Measurements from ENCODE around the gene TEX2.
"Not testable (repeated sequence)": the region's sequence is repeated elsewhere in the genome, so short reads cannot be mapped to it uniquely, and the experiment has no call there.

Gene TEX2

DNA sequence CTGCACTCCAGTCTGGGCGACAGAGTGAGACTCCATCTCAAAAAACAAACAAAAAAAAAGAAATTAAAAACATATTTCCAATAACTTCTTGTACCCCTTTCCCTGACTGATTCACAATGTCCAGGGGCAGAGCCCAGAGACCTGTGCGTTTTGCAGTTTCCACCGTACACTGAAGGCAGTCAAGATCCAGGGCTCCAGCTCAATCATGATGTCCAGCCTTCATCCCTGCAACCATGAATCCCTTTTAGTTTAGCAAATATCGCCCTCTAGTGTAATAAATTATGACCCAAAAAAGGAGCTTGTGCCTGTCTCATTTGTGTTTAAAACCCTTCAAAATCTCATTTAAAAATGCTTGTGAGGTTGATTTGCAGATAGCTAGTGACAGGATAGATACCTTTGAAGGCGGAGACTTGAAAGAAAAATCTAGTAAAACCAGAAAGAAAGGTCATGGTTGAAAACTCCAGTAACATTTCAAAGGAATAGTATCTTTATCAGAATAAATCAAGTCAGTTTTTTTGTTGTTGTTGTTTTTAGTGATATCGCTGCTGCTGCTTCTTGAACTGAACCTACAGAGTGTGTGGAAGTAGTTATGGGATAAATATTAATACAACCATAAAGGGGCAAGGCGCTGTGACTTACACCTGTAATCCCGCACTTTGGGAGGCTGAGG is 129.4 kb downstream of the TEX2 start:
- no peak for DNase-seq

- DNase-seq: no peak
Observed at GRCh38 chr17:64131606-64132270, 131.3 kb downstream of the TEX2 start.

- no peak for DNase-seq
Observed at GRCh38 chr17:64130559-64131001, 132.5 kb downstream of the TEX2 start.

- peak; percentile 92 for DNase-seq
Observed at GRCh38 chr17:64129765-64130558, 133.1 kb downstream of the TEX2 start, which contains the start of gene ERN1. Gene ERN1, minus strand, starts transcription at chr17:64130144. Its CDS starts 115 bp downstream, at chr17:64130029.

DNA sequence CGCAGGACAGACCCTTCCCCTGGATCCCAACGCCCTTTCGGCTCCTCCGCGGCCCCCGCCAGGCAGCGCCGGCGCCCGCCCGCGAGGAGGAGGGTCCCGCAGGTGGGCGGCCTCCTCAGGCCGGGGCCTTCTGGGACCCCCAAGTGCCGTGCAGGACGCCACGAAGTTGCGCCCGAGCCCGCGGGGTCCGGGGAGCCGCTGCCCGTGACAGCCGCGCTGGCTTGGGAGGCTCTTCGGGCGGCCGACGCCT is 133.6 kb downstream of the TEX2 start:
- no peak for DNase-seq

DNA sequence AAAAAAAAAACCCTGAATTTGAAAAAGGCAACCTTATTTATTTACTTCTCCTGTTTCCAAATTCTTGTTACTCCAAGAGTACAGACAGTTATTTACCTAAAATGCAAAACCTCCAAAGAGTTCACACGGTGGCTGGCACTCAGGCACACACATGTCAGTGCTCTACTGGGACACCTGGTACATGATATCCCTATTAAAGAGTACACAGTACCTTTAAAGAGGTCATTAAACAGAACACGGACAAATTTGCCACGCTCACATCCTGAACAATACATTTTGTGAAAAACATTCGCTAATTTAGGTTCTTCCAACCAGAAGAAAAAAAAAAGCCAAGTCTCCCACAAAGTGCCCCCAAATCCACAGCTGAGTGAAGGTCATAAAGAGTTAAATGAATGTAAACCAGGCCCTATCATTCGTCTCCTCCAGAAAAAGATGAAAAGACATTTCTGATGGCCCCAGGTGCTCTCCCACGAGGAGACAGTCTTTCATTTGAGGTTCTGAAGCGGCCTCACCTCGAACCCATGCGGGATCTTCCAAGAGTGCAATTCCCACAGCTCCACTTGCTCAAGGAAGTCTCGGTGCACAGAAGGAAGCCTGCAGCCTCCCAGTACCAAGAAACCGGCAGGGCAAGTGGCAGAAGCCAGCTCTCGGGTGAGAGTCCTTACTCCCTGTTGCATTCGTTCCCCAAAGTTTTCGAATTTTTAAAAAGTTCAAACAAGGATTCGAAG is 134.1 kb downstream of the TEX2 start:
- no peak for DNase-seq

DNA sequence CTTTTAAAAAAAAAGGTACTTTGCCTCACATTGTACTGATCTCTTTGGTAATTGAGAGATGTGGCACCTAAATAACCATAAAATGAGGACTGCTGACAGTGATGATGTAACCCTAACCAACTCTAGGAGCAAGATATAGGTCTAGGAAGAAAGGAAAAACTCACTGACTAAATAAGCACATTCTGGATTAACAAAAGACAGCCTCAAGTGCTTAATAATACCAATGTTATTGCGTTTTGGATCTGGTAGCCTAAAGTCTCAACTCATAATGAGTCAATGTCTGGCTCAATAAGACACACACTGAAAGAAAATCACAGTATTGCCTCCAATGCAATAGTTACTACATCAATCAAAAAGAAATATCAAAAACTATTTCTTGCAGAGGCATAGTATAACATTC is 136.1 kb downstream of the TEX2 start:
- no peak for DNase-seq

DNA sequence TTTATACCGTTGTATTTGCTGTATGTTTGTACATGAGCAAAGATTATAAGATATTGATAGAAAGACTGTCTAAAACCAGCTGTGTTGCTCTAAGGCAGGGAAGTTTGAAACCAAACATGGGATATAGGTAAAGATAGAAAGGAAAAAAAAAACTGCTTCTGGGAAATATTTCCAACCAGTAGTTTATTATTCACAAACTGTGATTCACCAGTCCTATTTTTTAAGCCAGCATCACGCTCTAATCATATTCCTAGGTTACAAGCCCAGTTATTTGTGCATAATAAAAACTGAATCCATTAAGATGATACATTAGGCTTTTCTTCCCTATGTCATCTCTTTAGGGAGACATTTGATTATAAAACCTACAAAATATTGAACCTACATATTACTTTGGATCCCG is 137.1 kb downstream of the TEX2 start:
- no peak for DNase-seq

DNA sequence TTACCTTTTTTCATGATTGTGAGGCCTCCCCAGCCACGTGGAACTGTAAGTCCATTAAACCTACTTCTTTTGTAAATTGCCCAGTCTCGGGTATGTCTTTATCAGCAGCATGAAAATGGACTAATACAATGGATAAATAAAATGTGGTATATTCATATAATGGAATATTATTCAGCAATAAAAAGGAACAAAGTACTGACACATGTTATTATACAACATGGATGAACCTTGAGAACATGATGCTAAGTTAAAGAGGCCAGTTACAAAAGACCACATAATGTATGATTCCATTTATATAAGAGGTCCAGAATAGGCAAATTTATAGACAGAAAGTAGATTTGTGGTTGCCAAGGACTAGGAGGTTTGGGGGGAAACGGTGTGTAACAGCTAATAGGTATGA is 138.5 kb downstream of the TEX2 start:
- DNase-seq: no peak

- DNase-seq: no peak
Observed at GRCh38 chr17:64123114-64123513, 139.9 kb downstream of the TEX2 start.

DNA sequence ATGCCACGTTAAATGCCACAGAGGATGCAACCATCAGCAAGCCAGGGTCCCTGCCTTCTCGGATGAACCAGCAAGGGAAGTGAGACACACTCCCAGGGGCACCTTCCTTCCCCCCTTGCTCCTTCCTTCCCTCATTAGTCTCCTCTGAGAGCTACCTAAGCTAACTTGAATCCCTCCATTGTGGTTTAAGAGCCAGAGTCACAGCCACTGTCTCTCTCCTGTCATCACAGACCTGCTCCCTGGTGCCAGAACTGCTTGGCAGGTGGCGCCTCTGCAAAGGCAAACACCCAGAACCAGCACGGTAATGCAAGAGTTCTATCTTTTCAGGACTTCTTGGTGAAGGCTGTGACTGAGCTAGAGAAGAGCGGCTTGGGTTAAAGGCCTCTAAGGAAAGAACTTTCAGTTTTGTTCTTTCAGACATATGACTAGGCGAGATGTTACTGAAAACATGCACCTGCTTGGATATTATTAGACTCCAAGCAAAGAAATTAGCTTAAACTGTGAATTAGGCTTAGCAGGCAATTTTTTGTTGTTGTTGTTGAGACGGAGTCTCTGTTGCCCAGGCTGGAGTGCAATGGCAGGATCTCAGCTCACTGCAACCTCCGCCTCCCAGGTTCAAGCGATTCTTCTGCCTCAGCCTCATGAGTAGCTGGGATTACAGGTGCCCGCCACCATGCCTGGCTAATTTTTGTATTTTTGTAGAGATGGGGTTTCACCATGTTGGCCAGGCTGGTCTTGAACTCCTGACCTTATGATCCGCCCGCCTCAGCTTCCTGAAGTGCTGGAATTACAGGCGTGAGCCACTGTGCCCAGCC is 141.9 kb downstream of the TEX2 start:
- DNase-seq: not testable (repeated sequence)

GRCh38 chr17:64120159-64120810 is 142.8 kb downstream of the TEX2 start:
- no peak for DNase-seq

DNA sequence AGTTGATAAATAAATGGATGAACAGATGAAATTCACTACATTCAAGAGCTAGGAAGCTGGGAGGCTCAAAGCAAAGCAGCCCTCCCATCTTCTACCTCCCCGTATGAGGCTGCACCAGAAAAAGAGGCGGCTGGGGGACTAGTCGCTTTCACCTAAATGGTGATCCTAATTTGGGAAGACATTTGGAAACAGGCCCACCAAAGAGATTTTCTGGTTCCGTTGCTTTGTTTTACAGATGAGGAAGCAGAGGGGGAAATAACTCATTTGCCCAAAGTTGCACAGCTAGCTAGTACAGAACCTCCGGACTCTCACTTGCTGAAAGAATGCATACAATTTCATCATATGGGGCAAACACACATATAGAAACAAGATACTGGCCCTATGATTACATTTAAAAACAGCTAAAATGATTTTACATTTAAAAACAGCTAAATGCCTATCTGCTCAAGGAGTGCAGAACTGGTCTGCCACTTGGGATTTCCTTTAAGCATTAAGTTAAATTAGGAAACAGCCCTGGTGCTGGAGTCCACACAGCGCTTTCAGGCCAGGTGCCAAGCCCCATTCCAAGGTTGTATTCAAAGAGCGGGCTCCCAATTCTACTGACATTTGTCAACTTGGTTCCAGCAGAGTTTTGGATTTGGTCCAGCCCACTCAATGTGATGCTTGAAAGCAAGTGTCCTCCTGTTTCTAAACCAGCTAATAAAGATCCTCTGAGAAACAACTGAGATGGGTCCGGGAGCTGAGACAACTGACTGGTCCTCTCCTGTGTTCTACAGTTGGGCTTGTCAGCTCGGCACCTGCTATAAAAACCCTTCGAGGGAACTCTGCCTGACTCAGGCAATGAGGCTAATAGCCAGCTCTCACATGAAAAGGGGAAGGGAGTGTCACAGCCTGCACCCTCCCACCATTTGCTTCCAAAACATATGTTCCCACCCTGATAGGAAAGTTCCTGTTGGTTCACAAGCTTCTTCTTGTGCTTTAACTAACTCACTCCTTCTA is 144.8 kb downstream of the TEX2 start:
- no peak for DNase-seq

GRCh38 chr17:64115822-64116534 is 147.1 kb downstream of the TEX2 start:
- DNase-seq: no peak

DNA sequence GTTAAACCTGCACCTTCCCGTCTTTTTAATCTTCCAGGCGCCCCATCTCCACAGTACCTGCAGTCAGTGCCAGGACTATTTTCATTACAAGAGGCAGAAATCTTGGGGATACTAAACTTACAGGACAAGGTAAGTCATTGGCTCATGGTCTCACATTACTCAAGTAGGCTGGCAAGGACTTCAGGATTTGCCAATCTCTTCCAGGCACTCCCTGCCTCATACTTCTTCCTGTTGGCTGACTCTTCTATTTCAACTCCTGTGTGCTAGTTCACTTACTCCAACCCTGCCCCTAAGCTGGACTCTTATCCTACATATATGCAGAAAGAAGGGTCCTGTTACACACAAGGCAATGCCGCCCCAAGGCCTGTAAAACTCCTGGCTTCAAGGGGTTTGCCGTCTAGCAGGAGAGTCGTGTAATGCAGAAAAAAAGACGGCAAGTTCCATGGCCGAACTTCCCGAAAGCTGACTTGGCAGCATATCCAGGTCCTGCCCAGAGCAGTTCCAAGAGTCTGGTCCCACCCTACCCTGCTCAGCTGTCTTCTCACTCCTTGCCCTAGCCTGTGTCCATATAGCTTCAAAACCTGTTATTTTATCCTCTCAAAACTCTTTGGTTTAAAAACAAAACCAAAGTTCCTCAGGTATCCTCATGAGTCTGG is 147.9 kb downstream of the TEX2 start:
- DNase-seq: no peak

GRCh38 chr17:64113006-64113405 is 150.1 kb downstream of the TEX2 start:
- DNase-seq: no peak

DNA sequence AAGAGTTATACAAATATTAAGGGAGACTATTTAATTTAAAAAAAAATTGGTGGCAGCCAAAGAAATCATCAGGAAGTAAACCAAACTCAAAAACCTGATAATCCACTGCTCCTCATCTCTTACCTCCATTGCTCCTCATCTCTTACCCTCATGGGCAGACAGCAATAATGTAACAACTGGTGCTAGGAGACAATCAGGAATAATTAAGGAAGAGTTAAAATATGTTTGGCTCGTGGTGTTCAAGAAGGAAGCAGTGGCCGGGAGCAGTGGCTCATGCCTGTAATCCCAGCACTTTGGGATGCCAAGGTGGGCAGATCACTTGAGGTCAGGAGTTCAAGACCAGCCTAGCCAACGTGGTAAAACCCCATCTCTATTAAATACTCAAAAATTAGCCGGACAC is 151.2 kb downstream of the TEX2 start:
- DNase-seq: no peak

DNA sequence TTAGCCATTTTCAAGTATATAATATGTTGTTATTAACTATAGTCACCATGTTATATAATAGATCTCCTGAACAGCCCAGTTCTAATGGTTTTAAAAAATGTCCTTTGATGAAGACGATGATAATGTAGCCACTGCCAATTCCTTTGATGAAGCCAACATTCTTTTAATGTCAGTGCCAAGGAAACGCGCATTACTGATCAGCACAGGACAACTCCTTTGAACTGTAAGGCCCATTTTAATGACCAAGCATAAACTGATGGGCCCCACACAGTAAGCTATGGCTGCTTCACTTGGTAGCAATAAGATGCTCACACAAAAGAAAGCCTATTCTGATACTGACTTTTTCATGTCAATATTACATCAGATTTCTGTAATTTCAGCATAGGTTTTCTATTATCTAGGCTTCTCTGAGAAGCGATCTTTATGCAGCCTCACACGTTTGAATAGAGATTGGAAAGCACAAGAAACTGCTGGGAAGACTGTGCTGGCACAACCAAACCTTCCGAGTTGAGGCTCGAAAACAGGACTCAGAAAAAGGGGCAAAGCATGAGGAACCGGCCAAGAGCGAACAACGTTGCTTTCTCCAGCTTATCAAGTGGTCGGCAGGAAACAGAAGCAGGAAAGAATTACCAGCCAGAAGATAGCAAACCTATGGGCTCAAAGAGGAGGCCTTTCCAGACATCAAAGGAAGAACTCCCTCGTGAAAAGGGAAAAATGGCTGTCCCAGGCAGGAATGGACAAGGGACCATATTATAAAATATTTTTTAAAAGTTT is 152.5 kb downstream of the TEX2 start:
- DNase-seq: no peak

GRCh38 chr17:64109400-64109799 is 153.7 kb downstream of the TEX2 start:
- no peak for DNase-seq

All from effector CD8-positive, alpha-beta T cell (primary cell).